ENCODE measurements around the gene IFNL3. TPM values are rescaled to one million over a fixed set of nuclear protein-coding genes. Genes with fewer than 3 reads are reported as not detected.
A peak's percentile ranks its signal among the peaks of the same experiment; 100 is the strongest.

Gene IFNL3
- total and polyA plus RNA-seq, 2 experiments from 2014 or later: not detected

DNA sequence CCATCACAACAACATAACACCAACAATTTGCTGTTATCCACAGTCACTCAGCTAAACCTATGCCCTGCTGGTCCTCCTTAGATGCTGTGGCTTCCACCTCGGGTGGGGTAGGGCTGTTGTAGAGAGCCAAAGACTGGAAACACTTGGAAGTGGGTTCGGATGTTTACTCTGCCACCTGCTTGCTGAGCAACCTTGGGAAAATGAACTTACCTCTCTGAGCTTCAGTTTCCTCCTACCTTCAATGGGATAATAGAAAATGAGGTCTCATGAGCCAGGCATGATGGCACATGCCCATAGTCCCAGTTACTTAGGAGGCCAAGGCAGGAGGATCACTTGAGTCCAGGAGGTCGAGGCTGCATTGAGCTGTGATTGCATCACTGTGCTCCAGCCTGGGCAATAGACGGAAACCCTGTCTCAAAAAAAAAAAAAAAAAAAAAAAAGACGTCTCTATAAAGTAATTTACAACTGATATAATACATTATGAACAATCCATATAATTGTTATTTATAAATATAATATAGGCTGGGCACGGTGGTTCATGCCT is 37.4 kb downstream of the IFNL3 start:
- no peaks in the 10 kb centered on the region for H3F3A ChIP-seq (ENCODE audit: insufficient read depth)
- no peaks in the 10 kb centered on the region for H3K9me3 ChIP-seq (ENCODE audit: low read depth)
- no peak for TF ChIP-seq EZH2 (IDR thresholded peaks at IDR 0.05; ENCODE audit: insufficient read depth, poor library complexity, severe bottlenecking)
- no peak for TF ChIP-seq EZH2phosphoT487 (IDR thresholded peaks at IDR 0.05; ENCODE audit: insufficient read depth, low read depth)
- no peaks in the 10 kb centered on the region for H4K20me1 ChIP-seq (ENCODE audit: insufficient read depth)
- no peak overlapping the region for H3K9ac ChIP-seq
- no peaks in the 10 kb centered on the region for H3K79me2 ChIP-seq (ENCODE audit: insufficient read depth)
- no peak overlapping the region for H2AFZ ChIP-seq
- 43 to 45% methylated on average over 6 of the region's 6 CpGs for WGBS, 2 experiments (ENCODE audit: low coverage in 1 of 2, low lambda C conversion rate in 2 of 2, missing lambda C conversion rate in 2 of 2)
- peaks cover 30% of the 10 kb centered on the region for H3K27me3 ChIP-seq (replicated peaks; ENCODE audit: insufficient read depth)
- no peak overlapping the region for H3K4me2 ChIP-seq (ENCODE audit: unreplicated experiment)
- no peak for DNase-seq
- no peaks in the 10 kb centered on the region for H3K4me1 ChIP-seq (ENCODE audit: insufficient read depth)
- H3K9me2 ChIP-seq (ENCODE audit: insufficient read depth): no peaks in the 10 kb centered on the region
- no peak overlapping the region for H3K4me3 ChIP-seq
- in situ Hi-C loops (cut with MboI): no loop called here
- no peaks in the 10 kb centered on the region for H3K36me3 ChIP-seq (ENCODE audit: low read depth)
- no peak overlapping the region for H3K27ac ChIP-seq

DNA sequence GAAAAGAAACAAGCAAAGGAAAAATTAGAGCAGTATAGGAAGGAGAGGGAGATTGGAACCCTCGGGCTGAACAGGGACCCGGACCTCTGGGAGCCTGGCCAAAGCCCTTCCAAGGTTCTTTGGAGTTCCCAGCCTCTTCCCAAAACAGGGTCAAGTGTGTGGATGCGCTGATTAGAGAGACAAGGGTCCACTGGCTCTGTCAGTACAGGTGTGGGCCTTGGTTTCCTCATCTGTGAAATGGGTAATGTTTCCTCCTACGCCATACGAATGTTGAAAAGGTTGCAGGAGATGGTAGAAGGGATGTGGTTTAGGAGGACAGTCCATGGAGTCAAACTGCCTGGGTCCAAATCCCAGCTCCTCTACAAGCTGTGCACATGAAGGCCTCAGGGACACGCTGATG is 38.7 kb downstream of the IFNL3 start:
- 60 to 64% methylated on average over 6 of the region's 6 CpGs for WGBS, 2 experiments (ENCODE audit: low coverage in 1 of 2, low lambda C conversion rate in 2 of 2, missing lambda C conversion rate in 2 of 2)
- in situ Hi-C loops (cut with MboI): no loop called here
- Histone ChIP-seq H3K27ac (no peak overlapping the region), H3K36me3 (ENCODE audit: low read depth) (no peaks in the 10 kb centered on the region), H3K9me2 (ENCODE audit: insufficient read depth) (no peaks in the 10 kb centered on the region), H3K9me3 (ENCODE audit: low read depth) (no peaks in the 10 kb centered on the region), H4K20me1 (ENCODE audit: insufficient read depth) (no peaks in the 10 kb centered on the region), H3K79me2 (ENCODE audit: insufficient read depth) (no peaks in the 10 kb centered on the region), H2AFZ (no peak overlapping the region), H3K4me3 (no peak overlapping the region), H3K4me2 (ENCODE audit: unreplicated experiment) (no peak overlapping the region), H3F3A (ENCODE audit: insufficient read depth) (no peaks in the 10 kb centered on the region), H3K9ac (no peak overlapping the region), H3K4me1 (ENCODE audit: insufficient read depth) (no peaks in the 10 kb centered on the region), H3K27me3 (replicated peaks; ENCODE audit: insufficient read depth) (peaks cover 42% of the 10 kb centered on the region)
- no peak for DNase-seq
- no peak for TF ChIP-seq EZH2 (IDR thresholded peaks at IDR 0.05; ENCODE audit: insufficient read depth, poor library complexity, severe bottlenecking)
- TF ChIP-seq EZH2phosphoT487 (IDR thresholded peaks at IDR 0.05; ENCODE audit: insufficient read depth, low read depth): no peak

DNA sequence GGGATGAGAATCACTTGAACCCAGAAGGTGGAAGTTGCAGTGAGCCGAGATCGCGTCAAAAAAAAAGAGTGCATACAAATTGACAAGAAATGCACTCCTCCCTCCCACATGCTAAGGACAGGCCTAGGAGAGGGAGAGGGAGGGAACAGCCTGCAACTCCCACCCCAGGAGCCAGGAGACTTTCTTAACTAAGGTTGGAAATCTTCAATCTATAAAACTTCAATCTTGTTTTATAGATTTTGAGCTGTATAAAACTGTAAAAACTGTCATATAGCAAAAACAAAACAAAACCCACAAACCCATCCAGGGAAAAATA is 39.4 kb downstream of the IFNL3 start:
- WGBS, 2 experiments (ENCODE audit: low coverage in 1 of 2, low lambda C conversion rate in 2 of 2, missing lambda C conversion rate in 2 of 2): 61 to 83% methylated on average over 3 of the region's 3 CpGs
- H3K27me3 ChIP-seq (replicated peaks; ENCODE audit: insufficient read depth): peaks cover 43% of the 10 kb centered on the region
- no peak overlapping the region for H2AFZ ChIP-seq
- in situ Hi-C loops (cut with MboI): no loop called here
- H3K9me3 ChIP-seq (ENCODE audit: low read depth): no peaks in the 10 kb centered on the region
- H3K4me1 ChIP-seq (ENCODE audit: insufficient read depth): no peaks in the 10 kb centered on the region
- H3K4me2 ChIP-seq (ENCODE audit: unreplicated experiment): no peak overlapping the region
- no peak overlapping the region for H3K9ac ChIP-seq
- no peak for DNase-seq
- H3F3A ChIP-seq (ENCODE audit: insufficient read depth): no peaks in the 10 kb centered on the region
- TF ChIP-seq EZH2 (IDR thresholded peaks at IDR 0.05; ENCODE audit: insufficient read depth, poor library complexity, severe bottlenecking) (no peak), EZH2phosphoT487 (IDR thresholded peaks at IDR 0.05; ENCODE audit: insufficient read depth, low read depth) (no peak)
- H3K36me3 ChIP-seq (ENCODE audit: low read depth): no peaks in the 10 kb centered on the region
- no peaks in the 10 kb centered on the region for H3K9me2 ChIP-seq (ENCODE audit: insufficient read depth)
- H3K4me3 ChIP-seq: no peak overlapping the region
- no peaks in the 10 kb centered on the region for H4K20me1 ChIP-seq (ENCODE audit: insufficient read depth)
- no peaks in the 10 kb centered on the region for H3K79me2 ChIP-seq (ENCODE audit: insufficient read depth)
- no peak overlapping the region for H3K27ac ChIP-seq

DNA sequence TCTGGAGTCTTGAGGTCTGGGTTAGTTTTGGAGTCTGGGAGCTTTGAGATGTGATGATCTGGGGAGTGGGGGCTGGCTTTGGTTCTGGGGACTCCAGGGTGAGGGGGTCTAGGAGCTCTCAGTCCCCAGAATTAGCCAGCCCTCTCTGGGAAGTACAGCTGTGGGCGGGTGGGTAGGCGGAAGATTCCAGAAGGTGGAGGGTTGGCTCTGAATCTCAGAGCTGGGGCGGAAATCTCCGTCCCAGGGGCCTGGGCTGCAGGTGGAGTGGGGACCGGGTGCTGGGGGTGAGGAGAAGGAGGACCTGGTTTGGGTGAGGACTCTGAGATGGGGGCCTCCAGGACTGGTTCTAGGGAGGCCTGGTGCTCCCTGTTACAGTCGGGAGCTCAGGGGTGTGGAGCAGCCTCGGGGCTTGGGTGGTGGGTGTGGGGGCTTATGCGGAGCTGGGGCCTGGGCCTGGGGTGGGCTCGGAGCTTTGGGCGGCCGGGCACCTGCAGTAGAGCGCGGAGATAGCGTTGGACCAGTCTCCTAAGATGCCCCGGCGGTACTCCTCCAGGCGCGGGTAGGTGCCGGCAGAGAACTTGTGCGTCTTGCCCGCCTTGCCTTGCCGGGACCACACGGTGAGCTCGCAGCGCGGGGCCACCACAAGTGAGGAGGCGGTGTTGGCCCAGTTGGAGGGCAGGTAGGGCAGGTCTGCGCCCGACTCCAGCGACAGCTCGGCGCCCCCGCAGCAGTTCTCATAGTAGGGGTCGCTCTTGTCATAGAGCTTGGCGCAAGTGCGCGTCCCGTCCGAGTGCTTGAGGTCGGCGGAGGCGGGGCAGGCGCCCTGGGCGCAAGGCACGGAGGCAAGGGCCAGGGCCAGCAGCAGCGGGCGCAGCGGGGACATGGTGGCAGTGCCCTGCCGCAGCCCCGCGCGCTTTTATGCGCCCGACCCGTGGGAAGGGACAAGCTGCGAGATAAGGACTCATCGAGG is 41.1 kb downstream of the IFNL3 start, which contains the start of gene SYCN:
TSS of gene SYCN (minus strand) at position 892 of the 970 bp plus-strand sequence. CDS start at position 883, 9 bp downstream.
- Histone ChIP-seq H3K4me1 (ENCODE audit: insufficient read depth) (no peaks in the 10 kb centered on the region), H3K9ac (no peak within 1 kb of the TSS), H3F3A (ENCODE audit: insufficient read depth) (no peaks in the 10 kb centered on the region), H2AFZ (no peak within 1 kb of the TSS), H3K4me2 (ENCODE audit: unreplicated experiment) (no peak within 1 kb of the TSS), H3K79me2 (ENCODE audit: insufficient read depth) (no peaks in the 10 kb centered on the region), H3K9me2 (ENCODE audit: insufficient read depth) (no peaks in the 10 kb centered on the region), H3K4me3 (no peak within 1 kb of the TSS), H3K27ac (no peak within 1 kb of the TSS), H3K36me3 (ENCODE audit: low read depth) (no peaks in the 10 kb centered on the region), H3K27me3 (replicated peaks; ENCODE audit: insufficient read depth) (peaks cover 37% of the 10 kb centered on the region), H3K9me3 (ENCODE audit: low read depth) (no peaks in the 10 kb centered on the region), H4K20me1 (ENCODE audit: insufficient read depth) (no peaks in the 10 kb centered on the region)
- WGBS, 2 experiments (ENCODE audit: low coverage in 1 of 2, low lambda C conversion rate in 2 of 2, missing lambda C conversion rate in 2 of 2): 16 to 19% methylated on average over 43 to 52 of the region's 57 CpGs
- TF ChIP-seq EZH2 (IDR thresholded peaks at IDR 0.05; ENCODE audit: insufficient read depth, poor library complexity, severe bottlenecking) (peak; percentile 61), EZH2phosphoT487 (IDR thresholded peaks at IDR 0.05; ENCODE audit: insufficient read depth, low read depth) (no peak)
- no peak for DNase-seq
- in situ Hi-C loops (cut with MboI): no loop called here

Measured in GM23248 (cell line).